HepG2 (cell line): Measurements from ENCODE around the gene MLLT10. TPM values are rescaled to one million over a fixed set of nuclear protein-coding genes. Genes with fewer than 3 reads are reported as not detected.

ENCODE experiments used
- FOXC1 ChIP-seq: sonication (generic); formaldehyde crosslinking; IDR thresholded peaks from 2 replicates; pipeline ENCODE4 v1.8.0; 2022; ENCODE audit warnings: mild to moderate bottlenecking, missing genetic modification reagents, borderline replicate concordance
- GABPA ChIP-seq, 2 experiments: IDR thresholded peaks; 2 replicates each; pipeline ENCODE4 v1.6.1; 2011 to 2016; ENCODE audit warnings: low read depth in 2 of 2, low read length in 1 of 2, missing biosample characterization in 1 of 2, missing genetic modification characterization in 1 of 2
- HNF4A ChIP-seq: sonication (generic); formaldehyde crosslinking; IDR thresholded peaks from 2 replicates; pipeline ENCODE4 v1.4.0; 2020; ENCODE audit warnings: missing genetic modification reagents
- NKX3-1 ChIP-seq: sonication (generic); formaldehyde crosslinking; IDR thresholded peaks from 2 replicates; pipeline ENCODE4 v1.5.0; 2020; ENCODE audit warnings: missing genetic modification reagents
- SOX6 ChIP-seq, 2 experiments: fragments of 450-650 bp in 1 of 2; sonication (generic) in 1 of 2; formaldehyde crosslinking in 1 of 2; IDR thresholded peaks; 2 replicates each; pipeline versions ENCODE4 v1.4.0 to v1.6.1; 2017 to 2020; ENCODE audit warnings: antibody characterized with exemption in 1 of 2, mild to moderate bottlenecking in 1 of 2, missing genetic modification reagents in 1 of 2
- ZFP36 ChIP-seq: fragments of 150-350 bp; IDR thresholded peaks from 2 replicates; pipeline ENCODE4 v1.6.1; 2018; ENCODE audit warnings: borderline replicate concordance, low read length, low read depth; ENCODE audit not compliant: partially characterized antibody
- ZNF543 ChIP-seq: sonication (generic); formaldehyde crosslinking; IDR thresholded peaks from 2 replicates; pipeline ENCODE4 v1.4.0; 2020; ENCODE audit warnings: mild to moderate bottlenecking, missing genetic modification reagents
- ZNF556 ChIP-seq: sonication (generic); formaldehyde crosslinking; IDR thresholded peaks from 2 replicates; pipeline ENCODE4 v1.4.0; 2020; ENCODE audit warnings: mild to moderate bottlenecking, missing genetic modification reagents, borderline replicate concordance
- ZNF558 ChIP-seq: sonication (generic); formaldehyde crosslinking; IDR thresholded peaks from 2 replicates; pipeline ENCODE4 v1.9.0; 2022; ENCODE audit warnings: mild to moderate bottlenecking, missing genetic modification reagents, borderline replicate concordance
- ZNF678 ChIP-seq: sonication (generic); formaldehyde crosslinking; IDR thresholded peaks from 2 replicates; pipeline ENCODE4 v1.4.0; 2020; ENCODE audit warnings: mild to moderate bottlenecking, missing genetic modification reagents
- ZNF878 ChIP-seq: sonication (generic); formaldehyde crosslinking; IDR thresholded peaks from 2 replicates; pipeline ENCODE4 v1.8.1; 2023; ENCODE audit warnings: mild to moderate bottlenecking, missing genetic modification reagents, moderate library complexity
- polyA plus RNA-seq, 8 experiments: library from polyadenylated mRNA; depleted of rRNA in 3 of 8; stranded (reverse) in 7 of 8; unstranded in 1 of 8; fragments of >200 nt; fragmentation: Illumina TruSeq in 4 of 8; extraction: Trizol in 4 of 8; gene quantifications; 2 replicates each; pipeline versions ENCODE4 v1.2.1 to v1.2.3, GENCODE V29; 2011 to 2016; ENCODE audit warnings: low read depth in 4 of 8, missing spikeins in 1 of 8, mixed read lengths in 1 of 8; ENCODE audit not compliant: insufficient read depth in 1 of 8
- total RNA-seq, 5 experiments: library from RNA; depleted of rRNA; stranded (reverse); fragments of >200 nt; fragmentation: Illumina TruSeq; extraction: Trizol; gene quantifications; 2 replicates each; pipeline ENCODE4 v1.2.3, GENCODE V29; 2016; ENCODE audit warnings: low read depth in 1 of 5
- TF ChIP-seq, protein P1 (sequence below): IDR thresholded peaks from 2 replicates; pipeline ENCODE4 v1.6.1; 2018; ENCODE audit warnings: missing genetic modification reagents
- TF ChIP-seq, protein P2 (sequence below): sonication (generic); formaldehyde crosslinking; IDR thresholded peaks from 2 replicates; pipeline ENCODE4 v1.5.0; 2020; ENCODE audit warnings: mild to moderate bottlenecking, missing genetic modification reagents
- TF ChIP-seq, protein P3 (sequence below): conservative IDR thresholded peaks from 2 replicates; pipeline ENCODE4 v1.6.1; 2018; ENCODE audit warnings: missing genetic modification reagents
- TF ChIP-seq, protein P4 (sequence below): sonication (generic); formaldehyde crosslinking; IDR thresholded peaks from 2 replicates; pipeline ENCODE4 v1.8.0; 2022; ENCODE audit warnings: missing genetic modification reagents, mild to moderate bottlenecking, inconsistent platforms, borderline replicate concordance
- TF ChIP-seq, protein P5 (sequence below), 2 experiments: IDR thresholded peaks; 2 replicates each; pipeline ENCODE4 v1.6.1; 2011 to 2012; ENCODE audit warnings: low read length in 2 of 2, borderline replicate concordance in 1 of 2, low read depth in 1 of 2, mild to moderate bottlenecking in 1 of 2, moderate library complexity in 1 of 2

Gene MLLT10
- total and polyA plus RNA-seq, 2 of the 13 experiments (the other 11 are each of a cell fraction or from before 2014, with no cell fraction given), result 51.3 to 84.1 TPM

DNA sequence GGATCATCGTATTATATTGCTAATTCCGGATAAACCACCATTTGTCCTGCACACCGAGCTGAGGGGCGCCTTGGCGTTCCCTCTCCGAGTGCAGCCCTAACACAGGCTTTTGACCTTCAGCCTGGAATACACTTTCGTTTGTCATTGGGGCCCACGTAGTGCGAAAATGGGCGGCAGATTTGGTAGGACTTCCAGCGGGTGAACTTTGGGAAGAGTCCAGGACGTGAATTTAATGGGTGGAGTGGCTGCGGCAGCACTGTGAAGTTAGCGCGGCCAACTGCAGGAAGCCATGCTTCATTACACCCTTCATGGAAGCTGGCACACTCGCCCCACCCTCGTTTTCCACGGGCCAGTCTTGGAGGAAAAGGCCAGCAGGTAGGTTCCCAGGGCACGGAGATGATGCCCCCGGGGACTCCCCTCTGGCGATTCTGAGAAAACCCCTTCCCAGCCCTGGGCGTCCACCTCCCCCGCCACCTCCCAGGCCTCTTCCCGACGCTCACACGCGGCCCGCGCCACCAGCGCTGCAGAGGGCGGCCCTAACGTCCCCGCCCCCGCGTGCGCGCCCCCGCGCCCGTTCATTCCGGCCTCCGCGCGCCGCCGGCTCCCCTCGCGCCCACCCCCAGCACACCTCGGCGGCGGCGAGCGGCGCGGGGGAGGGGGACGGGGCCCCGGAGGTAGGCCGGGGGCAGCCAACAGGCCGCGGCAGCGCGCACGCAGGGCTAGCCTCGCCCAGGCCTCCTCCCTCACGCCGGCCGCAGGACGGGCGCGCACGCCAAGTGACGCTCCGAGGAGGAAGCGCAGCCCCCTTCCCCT is at the start of gene MLLT10 (continued):
- TF ChIP-seq, protein P1, sequence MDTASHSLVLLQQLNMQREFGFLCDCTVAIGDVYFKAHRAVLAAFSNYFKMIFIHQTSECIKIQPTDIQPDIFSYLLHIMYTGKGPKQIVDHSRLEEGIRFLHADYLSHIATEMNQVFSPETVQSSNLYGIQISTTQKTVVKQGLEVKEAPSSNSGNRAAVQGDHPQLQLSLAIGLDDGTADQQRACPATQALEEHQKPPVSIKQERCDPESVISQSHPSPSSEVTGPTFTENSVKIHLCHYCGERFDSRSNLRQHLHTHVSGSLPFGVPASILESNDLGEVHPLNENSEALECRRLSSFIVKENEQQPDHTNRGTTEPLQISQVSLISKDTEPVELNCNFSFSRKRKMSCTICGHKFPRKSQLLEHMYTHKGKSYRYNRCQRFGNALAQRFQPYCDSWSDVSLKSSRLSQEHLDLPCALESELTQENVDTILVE (CRISPR knock-in tag), result peak; percentile 94; the same call in 1 of the 2 replicates
- peak; percentile 89 for TF ChIP-seq FOXC1 (CRISPR knock-in tag)
- TF ChIP-seq ZNF558 (CRISPR knock-in tag), result no peak
- no peak for TF ChIP-seq ZNF878
- peak; percentile 56 for TF ChIP-seq ZNF678 (CRISPR knock-in tag)
- TF ChIP-seq, protein P2, sequence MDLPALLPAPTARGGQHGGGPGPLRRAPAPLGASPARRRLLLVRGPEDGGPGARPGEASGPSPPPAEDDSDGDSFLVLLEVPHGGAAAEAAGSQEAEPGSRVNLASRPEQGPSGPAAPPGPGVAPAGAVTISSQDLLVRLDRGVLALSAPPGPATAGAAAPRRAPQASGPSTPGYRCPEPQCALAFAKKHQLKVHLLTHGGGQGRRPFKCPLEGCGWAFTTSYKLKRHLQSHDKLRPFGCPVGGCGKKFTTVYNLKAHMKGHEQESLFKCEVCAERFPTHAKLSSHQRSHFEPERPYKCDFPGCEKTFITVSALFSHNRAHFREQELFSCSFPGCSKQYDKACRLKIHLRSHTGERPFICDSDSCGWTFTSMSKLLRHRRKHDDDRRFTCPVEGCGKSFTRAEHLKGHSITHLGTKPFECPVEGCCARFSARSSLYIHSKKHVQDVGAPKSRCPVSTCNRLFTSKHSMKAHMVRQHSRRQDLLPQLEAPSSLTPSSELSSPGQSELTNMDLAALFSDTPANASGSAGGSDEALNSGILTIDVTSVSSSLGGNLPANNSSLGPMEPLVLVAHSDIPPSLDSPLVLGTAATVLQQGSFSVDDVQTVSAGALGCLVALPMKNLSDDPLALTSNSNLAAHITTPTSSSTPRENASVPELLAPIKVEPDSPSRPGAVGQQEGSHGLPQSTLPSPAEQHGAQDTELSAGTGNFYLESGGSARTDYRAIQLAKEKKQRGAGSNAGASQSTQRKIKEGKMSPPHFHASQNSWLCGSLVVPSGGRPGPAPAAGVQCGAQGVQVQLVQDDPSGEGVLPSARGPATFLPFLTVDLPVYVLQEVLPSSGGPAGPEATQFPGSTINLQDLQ (CRISPR knock-in tag), result peak; percentile 83; the same call in 1 of the 2 replicates
- TF ChIP-seq, protein P3, sequence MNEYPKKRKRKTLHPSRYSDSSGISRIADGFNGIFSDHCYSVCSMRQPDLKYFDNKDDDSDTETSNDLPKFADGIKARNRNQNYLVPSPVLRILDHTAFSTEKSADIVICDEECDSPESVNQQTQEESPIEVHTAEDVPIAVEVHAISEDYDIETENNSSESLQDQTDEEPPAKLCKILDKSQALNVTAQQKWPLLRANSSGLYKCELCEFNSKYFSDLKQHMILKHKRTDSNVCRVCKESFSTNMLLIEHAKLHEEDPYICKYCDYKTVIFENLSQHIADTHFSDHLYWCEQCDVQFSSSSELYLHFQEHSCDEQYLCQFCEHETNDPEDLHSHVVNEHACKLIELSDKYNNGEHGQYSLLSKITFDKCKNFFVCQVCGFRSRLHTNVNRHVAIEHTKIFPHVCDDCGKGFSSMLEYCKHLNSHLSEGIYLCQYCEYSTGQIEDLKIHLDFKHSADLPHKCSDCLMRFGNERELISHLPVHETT, result peak; percentile 87
- no peak for TF ChIP-seq ZFP36
- TF ChIP-seq NKX3-1 (CRISPR knock-in tag), result peak; percentile 85
- no peak for TF ChIP-seq GABPA (IDR thresholded peaks at IDR 0.05; ENCODE audit: low read depth, low read length)
- TF ChIP-seq GABPA (CRISPR knock-in tag; IDR thresholded peaks at IDR 0.05; ENCODE audit: low read depth), result peak; percentile 32; the same call in 1 of the 2 replicates
- TF ChIP-seq SOX6 (IDR thresholded peaks at IDR 0.05), result no peak
- TF ChIP-seq SOX6 (CRISPR knock-in tag; IDR thresholded peaks at IDR 0.05), result peak; percentile 75; the same call in 1 of the 2 replicates
- TF ChIP-seq ZNF556 (CRISPR knock-in tag), result peak; percentile 93; the same call in 1 of the 2 replicates
- TF ChIP-seq ZNF543 (CRISPR knock-in tag), result peak; percentile 94
- TF ChIP-seq HNF4A (CRISPR knock-in tag), result peak; percentile 92
- TF ChIP-seq, protein P4, sequence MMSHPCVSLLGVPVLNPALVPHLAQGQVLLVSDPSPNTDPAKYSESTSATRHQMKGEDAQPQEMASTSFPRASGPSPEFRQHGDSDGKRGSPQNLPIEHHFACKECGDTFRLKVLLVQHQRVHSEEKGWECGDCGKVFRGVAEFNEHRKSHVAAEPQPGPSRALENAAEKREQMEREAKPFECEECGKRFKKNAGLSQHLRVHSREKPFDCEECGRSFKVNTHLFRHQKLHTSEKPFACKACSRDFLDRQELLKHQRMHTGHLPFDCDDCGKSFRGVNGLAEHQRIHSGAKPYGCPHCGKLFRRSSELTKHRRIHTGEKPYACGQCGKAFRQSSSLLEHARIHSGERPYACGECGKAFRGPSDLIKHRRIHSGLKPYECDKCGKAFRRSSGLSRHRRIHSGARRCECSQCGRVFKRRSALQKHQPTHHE (CRISPR knock-in tag), result no peak
- TF ChIP-seq, protein P5, sequence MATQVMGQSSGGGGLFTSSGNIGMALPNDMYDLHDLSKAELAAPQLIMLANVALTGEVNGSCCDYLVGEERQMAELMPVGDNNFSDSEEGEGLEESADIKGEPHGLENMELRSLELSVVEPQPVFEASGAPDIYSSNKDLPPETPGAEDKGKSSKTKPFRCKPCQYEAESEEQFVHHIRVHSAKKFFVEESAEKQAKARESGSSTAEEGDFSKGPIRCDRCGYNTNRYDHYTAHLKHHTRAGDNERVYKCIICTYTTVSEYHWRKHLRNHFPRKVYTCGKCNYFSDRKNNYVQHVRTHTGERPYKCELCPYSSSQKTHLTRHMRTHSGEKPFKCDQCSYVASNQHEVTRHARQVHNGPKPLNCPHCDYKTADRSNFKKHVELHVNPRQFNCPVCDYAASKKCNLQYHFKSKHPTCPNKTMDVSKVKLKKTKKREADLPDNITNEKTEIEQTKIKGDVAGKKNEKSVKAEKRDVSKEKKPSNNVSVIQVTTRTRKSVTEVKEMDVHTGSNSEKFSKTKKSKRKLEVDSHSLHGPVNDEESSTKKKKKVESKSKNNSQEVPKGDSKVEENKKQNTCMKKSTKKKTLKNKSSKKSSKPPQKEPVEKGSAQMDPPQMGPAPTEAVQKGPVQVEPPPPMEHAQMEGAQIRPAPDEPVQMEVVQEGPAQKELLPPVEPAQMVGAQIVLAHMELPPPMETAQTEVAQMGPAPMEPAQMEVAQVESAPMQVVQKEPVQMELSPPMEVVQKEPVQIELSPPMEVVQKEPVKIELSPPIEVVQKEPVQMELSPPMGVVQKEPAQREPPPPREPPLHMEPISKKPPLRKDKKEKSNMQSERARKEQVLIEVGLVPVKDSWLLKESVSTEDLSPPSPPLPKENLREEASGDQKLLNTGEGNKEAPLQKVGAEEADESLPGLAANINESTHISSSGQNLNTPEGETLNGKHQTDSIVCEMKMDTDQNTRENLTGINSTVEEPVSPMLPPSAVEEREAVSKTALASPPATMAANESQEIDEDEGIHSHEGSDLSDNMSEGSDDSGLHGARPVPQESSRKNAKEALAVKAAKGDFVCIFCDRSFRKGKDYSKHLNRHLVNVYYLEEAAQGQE (IDR thresholded peaks at IDR 0.05; ENCODE audit: borderline replicate concordance in 1 of 2, low read depth in 1 of 2, low read length in 2 of 2), result no peak
